ENCODE data around the gene TNFRSF12A.

TNFRSF12A gene

DNA sequence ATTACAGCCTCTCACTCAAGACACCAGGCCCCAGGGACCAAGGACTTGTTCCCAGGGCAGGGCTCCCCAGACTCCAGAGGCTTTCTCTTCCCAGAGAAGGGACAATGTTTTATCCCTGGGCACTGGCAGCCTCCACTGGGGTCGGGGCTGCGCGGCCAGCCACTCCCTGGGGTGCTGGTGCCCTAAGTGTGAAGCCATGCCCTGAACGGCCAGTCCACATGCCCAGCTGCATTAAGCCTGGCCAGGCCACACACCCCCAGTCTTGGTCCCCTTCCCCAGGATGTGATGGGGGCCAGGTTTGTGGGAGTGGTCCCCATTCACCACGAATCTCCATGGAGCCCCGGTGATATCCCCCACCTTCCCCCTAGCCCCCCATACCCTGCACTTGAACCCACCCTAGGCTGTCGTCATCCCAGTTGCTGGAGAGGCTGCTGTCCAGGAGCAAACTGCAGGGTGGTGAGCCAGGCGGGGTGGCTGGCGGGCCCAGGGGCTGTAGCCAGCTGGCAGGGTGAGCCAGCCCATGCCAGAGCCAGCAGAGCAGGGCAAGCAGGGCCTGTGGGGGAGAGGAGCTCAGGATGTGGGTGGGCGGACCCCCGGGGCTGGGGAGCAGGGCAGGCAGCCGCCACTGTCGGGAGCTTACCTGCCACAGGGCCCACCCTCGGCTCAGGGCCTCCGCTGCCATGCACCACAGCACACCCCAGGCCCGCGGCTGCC lies 46.4 kb upstream of the TNFRSF12A start:
- in situ Hi-C loops (cut with HindIII; ENCODE audit: low pct_ligation_motif_present, low sequenced_read_pairs), result no loop called here
- no peaks in the 10 kb centered on the region for H3K36me3 ChIP-seq (replicated peaks)
- H3K27me3 ChIP-seq (replicated peaks), result no peaks in the 10 kb centered on the region
- H3K4me3 ChIP-seq (ENCODE audit: low read depth, low read length), result no peak overlapping the region
- H3K27ac ChIP-seq, result no peak overlapping the region
- TF ChIP-seq, protein P1, sequence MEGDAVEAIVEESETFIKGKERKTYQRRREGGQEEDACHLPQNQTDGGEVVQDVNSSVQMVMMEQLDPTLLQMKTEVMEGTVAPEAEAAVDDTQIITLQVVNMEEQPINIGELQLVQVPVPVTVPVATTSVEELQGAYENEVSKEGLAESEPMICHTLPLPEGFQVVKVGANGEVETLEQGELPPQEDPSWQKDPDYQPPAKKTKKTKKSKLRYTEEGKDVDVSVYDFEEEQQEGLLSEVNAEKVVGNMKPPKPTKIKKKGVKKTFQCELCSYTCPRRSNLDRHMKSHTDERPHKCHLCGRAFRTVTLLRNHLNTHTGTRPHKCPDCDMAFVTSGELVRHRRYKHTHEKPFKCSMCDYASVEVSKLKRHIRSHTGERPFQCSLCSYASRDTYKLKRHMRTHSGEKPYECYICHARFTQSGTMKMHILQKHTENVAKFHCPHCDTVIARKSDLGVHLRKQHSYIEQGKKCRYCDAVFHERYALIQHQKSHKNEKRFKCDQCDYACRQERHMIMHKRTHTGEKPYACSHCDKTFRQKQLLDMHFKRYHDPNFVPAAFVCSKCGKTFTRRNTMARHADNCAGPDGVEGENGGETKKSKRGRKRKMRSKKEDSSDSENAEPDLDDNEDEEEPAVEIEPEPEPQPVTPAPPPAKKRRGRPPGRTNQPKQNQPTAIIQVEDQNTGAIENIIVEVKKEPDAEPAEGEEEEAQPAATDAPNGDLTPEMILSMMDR (IDR thresholded peaks at IDR 0.05; ENCODE audit: low read depth, low read length, missing control alignments), result no peak
- DNase-seq, result no peak

DNA sequence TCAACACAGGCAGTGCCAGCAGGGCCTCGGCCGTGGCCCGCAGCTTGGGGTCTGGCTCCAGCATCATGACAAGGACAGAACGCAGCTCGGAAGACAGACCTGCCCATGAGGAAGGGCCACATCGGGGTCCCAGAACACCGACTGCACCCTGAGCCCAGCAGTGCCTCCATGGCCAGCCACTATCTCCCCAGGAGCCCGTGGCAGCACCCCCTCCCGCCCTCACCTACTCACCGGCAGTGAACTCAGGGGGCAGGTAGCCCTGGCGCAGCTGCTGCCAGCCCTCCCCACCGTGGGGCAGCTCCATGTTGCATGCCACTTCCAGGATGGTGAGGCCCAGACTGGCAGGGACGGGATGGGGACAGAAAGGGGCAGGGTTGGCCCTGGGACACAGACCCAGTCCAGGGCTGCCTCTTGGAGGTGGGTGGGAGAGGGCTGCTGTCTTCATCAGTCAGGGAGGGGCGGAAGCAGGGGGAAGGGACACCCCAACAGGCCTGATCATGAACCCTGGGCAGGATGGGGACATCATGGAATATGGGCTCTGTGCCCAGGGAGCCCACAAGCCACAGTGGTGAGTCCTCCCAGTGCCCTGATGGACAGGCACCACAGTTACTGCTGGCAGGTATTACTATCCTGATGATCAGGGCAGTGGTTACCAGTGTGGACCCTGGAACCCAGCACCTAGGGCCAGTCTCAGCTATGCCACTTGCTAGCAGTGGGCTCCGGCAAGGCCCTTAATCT lies 45.7 kb upstream of the TNFRSF12A start:
- in situ Hi-C loops (cut with HindIII; ENCODE audit: low pct_ligation_motif_present, low sequenced_read_pairs), result no loop called here
- Histone ChIP-seq H3K36me3 (replicated peaks) (no peaks in the 10 kb centered on the region), H3K4me3 (ENCODE audit: low read depth, low read length) (no peak overlapping the region), H3K27ac (no peak overlapping the region), H3K27me3 (replicated peaks) (no peaks in the 10 kb centered on the region)
- no peak for DNase-seq
- TF ChIP-seq, protein P1 (IDR thresholded peaks at IDR 0.05; ENCODE audit: low read depth, low read length, missing control alignments), result no peak

DNA sequence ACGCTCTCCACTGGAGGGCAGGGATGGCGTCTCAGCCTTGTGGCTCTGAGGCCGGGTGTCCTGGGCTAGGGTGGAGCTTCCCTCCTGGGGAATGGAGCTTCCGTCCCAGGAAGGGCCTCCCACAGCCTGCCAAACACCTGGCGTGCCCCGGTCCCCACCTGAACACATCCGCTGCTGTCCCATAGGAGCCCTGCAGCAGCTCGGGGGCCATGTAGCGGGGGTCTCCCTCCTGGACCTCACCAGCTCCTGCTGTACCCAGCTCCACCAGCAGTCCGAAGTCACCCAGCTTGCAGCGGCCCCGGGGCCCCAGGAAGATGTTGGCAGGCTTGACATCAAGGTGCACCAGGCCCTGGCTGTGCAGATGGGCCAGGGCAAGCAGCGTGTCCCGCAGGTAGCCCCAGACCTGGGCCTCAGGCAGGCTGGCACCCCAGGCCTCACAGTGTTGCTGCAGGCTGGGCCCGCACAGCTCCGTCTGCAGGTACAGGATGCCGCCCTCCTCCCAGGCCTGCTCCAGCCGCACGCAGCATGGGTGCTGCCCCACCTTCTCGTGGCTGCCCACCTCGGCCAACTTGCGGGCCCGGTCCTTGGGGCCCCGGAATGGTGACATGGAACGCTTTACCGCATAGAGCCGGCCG lies 44.9 kb upstream of the TNFRSF12A start:
- TF ChIP-seq, protein P1 (IDR thresholded peaks at IDR 0.05; ENCODE audit: low read depth, low read length, missing control alignments), result no peak
- in situ Hi-C loops (cut with HindIII; ENCODE audit: low pct_ligation_motif_present, low sequenced_read_pairs), result no loop called here

DNA sequence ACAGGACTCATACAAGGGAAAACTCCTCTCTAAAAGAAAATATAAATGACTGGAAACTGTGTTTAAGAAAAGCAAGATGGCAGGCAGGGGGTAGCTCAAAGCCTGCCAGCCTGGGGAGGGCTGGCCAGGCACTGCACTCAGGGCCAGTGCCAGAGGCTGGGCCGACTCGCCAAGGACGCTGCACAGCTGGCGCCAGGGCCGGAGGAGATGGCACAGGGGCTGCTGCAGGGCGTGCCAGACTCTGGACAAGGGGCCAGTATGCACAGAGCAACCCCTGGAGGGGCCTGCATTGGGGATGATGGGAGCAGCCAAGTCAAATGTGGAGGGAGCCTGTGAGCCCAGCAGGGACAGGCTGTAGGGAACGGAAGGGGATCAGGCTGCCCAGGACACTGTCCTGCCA lies 44.0 kb upstream of the TNFRSF12A start:
- no peak for DNase-seq
- TF ChIP-seq, protein P1 (IDR thresholded peaks at IDR 0.05; ENCODE audit: low read depth, low read length, missing control alignments), result no peak
- in situ Hi-C loops (cut with HindIII; ENCODE audit: low pct_ligation_motif_present, low sequenced_read_pairs), result no loop called here
- H3K27me3 ChIP-seq (replicated peaks), result no peaks in the 10 kb centered on the region
- H3K4me3 ChIP-seq (ENCODE audit: low read depth, low read length), result no peak overlapping the region
- no peaks in the 10 kb centered on the region for H3K36me3 ChIP-seq (replicated peaks)
- H3K27ac ChIP-seq, result no peak overlapping the region

More for the DNA sequence above, 44.9 kb upstream of the TNFRSF12A start:
- no peak for DNase-seq
- no peak overlapping the region for H3K4me3 ChIP-seq (ENCODE audit: low read depth, low read length)
- no peaks in the 10 kb centered on the region for H3K27me3 ChIP-seq (replicated peaks)
- no peak overlapping the region for H3K27ac ChIP-seq
- H3K36me3 ChIP-seq (replicated peaks), result no peaks in the 10 kb centered on the region

GRCh38 chr16:2976673-2977072 lies 43.5 kb upstream of the TNFRSF12A start:
- H3K27ac ChIP-seq, result no peak overlapping the region

More at GRCh38 chr16:2976673-2977072, 43.5 kb upstream of the TNFRSF12A start:
- Histone ChIP-seq H3K27me3 (replicated peaks) (no peaks in the 10 kb centered on the region), H3K4me3 (ENCODE audit: low read depth, low read length) (no peak overlapping the region), H3K36me3 (replicated peaks) (no peaks in the 10 kb centered on the region)
- no peak for DNase-seq
- TF ChIP-seq, protein P1 (IDR thresholded peaks at IDR 0.05; ENCODE audit: low read depth, low read length, missing control alignments), result no peak
- in situ Hi-C loops (cut with HindIII; ENCODE audit: low pct_ligation_motif_present, low sequenced_read_pairs), result no loop called here
